ENCODE data around the gene LPCAT1. TPM values are rescaled to one million over a fixed set of nuclear protein-coding genes. Genes with fewer than 3 reads are reported as not detected.

LPCAT1 gene
- total RNA-seq, 1 donor from 2014 or later, result 86.2 TPM

- no peaks in the 10 kb centered on the region for H3K27me3 ChIP-seq
- TF ChIP-seq CTCF (IDR thresholded peaks at IDR 0.05), result no peak
- no peak overlapping the region for H3K27ac ChIP-seq
- no peaks in the 10 kb centered on the region for H3K4me1 ChIP-seq
- no peak for DNase-seq (ENCODE audit: low spot score in 2 of 2)
- no peak overlapping the region for H3K4me3 ChIP-seq
- peaks cover 63 to 94% of the 10 kb centered on the region in 2 donors for H3K36me3 ChIP-seq
- H3K9me3 ChIP-seq, result no peaks in the 10 kb centered on the region
- intact Hi-C loops (cut with DNase I), result no loop called here
These were observed 33.4 kb downstream of the LPCAT1 start for GRCh38 chr5:1490376-1490775.

GRCh38 chr5:1489754-1490153 lies 34.0 kb downstream of the LPCAT1 start:
- no peaks in the 10 kb centered on the region for H3K4me1 ChIP-seq
- H3K4me3 ChIP-seq, result no peak overlapping the region
- intact Hi-C loops (cut with DNase I), result no loop called here
- H3K36me3 ChIP-seq, result peaks cover 65 to 96% of the 10 kb centered on the region in 2 donors
- DNase-seq (ENCODE audit: low spot score in 2 of 2), result no peak
- TF ChIP-seq CTCF (IDR thresholded peaks at IDR 0.05), result no peak
- no peaks in the 10 kb centered on the region for H3K27me3 ChIP-seq
- no peaks in the 10 kb centered on the region for H3K9me3 ChIP-seq
- H3K27ac ChIP-seq, result no peak overlapping the region

GRCh38 chr5:1488882-1489680 lies 34.7 kb downstream of the LPCAT1 start:
- H3K4me3 ChIP-seq, result no peak overlapping the region
- intact Hi-C loops (cut with DNase I), result no loop called here
- H3K27ac ChIP-seq, result no peak overlapping the region
- TF ChIP-seq CTCF (IDR thresholded peaks at IDR 0.05), result no peak
- no peaks in the 10 kb centered on the region for H3K4me1 ChIP-seq
- no peak for DNase-seq (ENCODE audit: low spot score in 2 of 2)
- H3K27me3 ChIP-seq, result no peaks in the 10 kb centered on the region
- no peaks in the 10 kb centered on the region for H3K9me3 ChIP-seq
- H3K36me3 ChIP-seq, result peaks cover 62 to 89% of the 10 kb centered on the region in 2 donors

- DNase-seq (ENCODE audit: low spot score in 2 of 2), result no peak
- H3K27ac ChIP-seq, result no peak overlapping the region
- H3K4me1 ChIP-seq, result no peaks in the 10 kb centered on the region
- H3K36me3 ChIP-seq, result peaks cover 51 to 82% of the 10 kb centered on the region in 2 donors
- no peaks in the 10 kb centered on the region for H3K9me3 ChIP-seq
- intact Hi-C loops (cut with DNase I), result no loop called here
- no peaks in the 10 kb centered on the region for H3K27me3 ChIP-seq
- H3K4me3 ChIP-seq, result no peak overlapping the region
- TF ChIP-seq CTCF (IDR thresholded peaks at IDR 0.05), result no peak
These were observed 36.5 kb downstream of the LPCAT1 start for GRCh38 chr5:1487079-1487764.

GRCh38 chr5:1486271-1486670 lies 37.5 kb downstream of the LPCAT1 start:
- Histone ChIP-seq H3K36me3 (peaks cover 48 to 72% of the 10 kb centered on the region in 2 donors), H3K4me3 (no peak overlapping the region), H3K4me1 (no peaks in the 10 kb centered on the region), H3K27me3 (no peaks in the 10 kb centered on the region), H3K9me3 (no peaks in the 10 kb centered on the region), H3K27ac (no peak overlapping the region)
- DNase-seq (ENCODE audit: low spot score in 2 of 2), result no peak
- TF ChIP-seq CTCF (IDR thresholded peaks at IDR 0.05), result no peak
- intact Hi-C loops (cut with DNase I), result no loop called here
